Measurements from ENCODE around the gene STK4. TPM values are rescaled to one million over a fixed set of nuclear protein-coding genes. Genes with fewer than 3 reads are reported as not detected.

STK4 gene
- total and polyA plus RNA-seq, 7 donors, result 2.4 to 8.6 (median 5.6) TPM

DNA sequence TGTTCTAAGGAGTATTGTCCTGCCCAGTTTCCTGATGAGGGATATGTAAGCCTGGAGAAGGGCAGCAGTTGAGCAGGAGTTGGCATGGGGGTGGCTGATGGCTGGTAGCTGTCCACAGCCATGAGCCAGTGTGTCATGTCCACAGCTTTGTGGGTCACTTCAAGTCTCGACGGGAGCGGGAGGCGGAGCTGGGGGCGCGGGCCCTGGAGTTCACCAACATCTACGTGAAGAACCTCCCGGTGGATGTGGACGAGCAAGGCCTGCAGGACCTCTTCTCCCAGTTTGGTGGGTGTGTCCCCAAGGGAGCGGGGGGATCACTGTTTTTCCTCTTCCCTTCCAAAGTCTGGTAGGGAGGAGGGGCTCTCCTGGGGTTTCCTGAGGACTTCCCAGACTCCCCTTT, 47.6 kb upstream of the STK4 start:
- whole genome bisulfite sequencing, 3 donors, result 93 to 95% (median 94%) methylated on average over 10 of the region's 10 CpGs
- intact Hi-C loops (cut with DNase I), result no loop called here
- no peak for ATAC-seq
- no peak for DNase-seq
- Histone ChIP-seq H3K9me3 (no peaks in the 10 kb centered on the region), H3K27ac (no peak overlapping the region), H3K4me1 (no peaks in the 10 kb centered on the region), H3K27me3 (ENCODE audit: insufficient read depth in 3 of 3, low read length in 2 of 3) (no peaks in the 10 kb centered on the region), H3K36me3 (ENCODE audit: insufficient read depth in 1 of 2, low read depth in 1 of 2) (no peaks in the 10 kb centered on the region), H3K4me3 (no peak overlapping the region)
- TF ChIP-seq, protein P1, sequence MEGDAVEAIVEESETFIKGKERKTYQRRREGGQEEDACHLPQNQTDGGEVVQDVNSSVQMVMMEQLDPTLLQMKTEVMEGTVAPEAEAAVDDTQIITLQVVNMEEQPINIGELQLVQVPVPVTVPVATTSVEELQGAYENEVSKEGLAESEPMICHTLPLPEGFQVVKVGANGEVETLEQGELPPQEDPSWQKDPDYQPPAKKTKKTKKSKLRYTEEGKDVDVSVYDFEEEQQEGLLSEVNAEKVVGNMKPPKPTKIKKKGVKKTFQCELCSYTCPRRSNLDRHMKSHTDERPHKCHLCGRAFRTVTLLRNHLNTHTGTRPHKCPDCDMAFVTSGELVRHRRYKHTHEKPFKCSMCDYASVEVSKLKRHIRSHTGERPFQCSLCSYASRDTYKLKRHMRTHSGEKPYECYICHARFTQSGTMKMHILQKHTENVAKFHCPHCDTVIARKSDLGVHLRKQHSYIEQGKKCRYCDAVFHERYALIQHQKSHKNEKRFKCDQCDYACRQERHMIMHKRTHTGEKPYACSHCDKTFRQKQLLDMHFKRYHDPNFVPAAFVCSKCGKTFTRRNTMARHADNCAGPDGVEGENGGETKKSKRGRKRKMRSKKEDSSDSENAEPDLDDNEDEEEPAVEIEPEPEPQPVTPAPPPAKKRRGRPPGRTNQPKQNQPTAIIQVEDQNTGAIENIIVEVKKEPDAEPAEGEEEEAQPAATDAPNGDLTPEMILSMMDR (IDR thresholded peaks at IDR 0.05), result no peak

DNA sequence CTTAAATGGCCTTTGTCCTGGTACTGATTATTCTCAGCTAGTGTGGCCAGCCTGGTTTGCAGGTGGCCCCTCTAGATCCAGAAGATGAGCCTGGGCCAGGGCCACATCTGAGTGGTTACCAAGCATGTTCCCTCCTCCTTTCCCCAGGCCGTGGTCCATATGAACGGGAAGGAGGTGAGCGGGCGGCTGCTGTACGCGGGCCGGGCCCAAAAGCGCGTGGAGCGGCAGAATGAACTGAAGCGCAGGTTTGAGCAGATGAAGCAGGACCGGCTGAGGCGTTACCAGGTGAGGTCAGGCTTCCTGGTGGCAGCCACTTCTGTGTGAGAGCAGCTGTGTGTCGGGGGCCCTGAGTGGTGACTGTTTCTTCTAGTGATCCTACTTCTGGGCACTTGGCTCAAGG, 44.9 kb upstream of the STK4 start:
- H3K27me3 ChIP-seq (ENCODE audit: insufficient read depth in 3 of 3, low read length in 2 of 3), result no peaks in the 10 kb centered on the region
- ATAC-seq, result no peak
- no peak overlapping the region for H3K27ac ChIP-seq
- peaks cover 0 to 2% of the 10 kb centered on the region in 2 donors for H3K36me3 ChIP-seq (ENCODE audit: insufficient read depth in 1 of 2, low read depth in 1 of 2)
- no peaks in the 10 kb centered on the region for H3K4me1 ChIP-seq
- TF ChIP-seq, protein P1 (IDR thresholded peaks at IDR 0.05), result no peak
- 97 to 99% (median 97%) methylated on average over 14 of the region's 14 CpGs for WGBS, 3 donors
- no peak overlapping the region for H3K4me3 ChIP-seq
- no peaks in the 10 kb centered on the region for H3K9me3 ChIP-seq
- intact Hi-C loops (cut with DNase I), result no loop called here
- no peak for DNase-seq

DNA sequence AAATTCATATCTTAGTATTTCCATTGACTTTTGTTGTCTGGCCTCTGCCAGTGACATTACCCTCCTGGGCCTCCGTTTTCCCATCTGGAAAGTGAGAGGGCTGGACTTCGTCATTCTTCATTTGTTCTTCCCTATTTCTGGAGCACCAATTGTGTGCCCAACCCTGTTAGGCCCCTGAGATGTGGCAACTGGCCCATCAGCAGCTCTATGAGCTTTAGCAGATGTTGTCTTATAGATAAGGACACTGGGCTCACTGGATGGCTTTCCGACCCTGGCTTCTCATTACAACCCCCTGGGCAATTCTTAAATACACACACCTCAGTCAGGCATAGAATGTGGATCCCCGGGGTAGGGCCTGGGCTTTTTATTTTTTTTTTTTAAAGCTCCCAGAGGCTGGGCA, 41.8 kb upstream of the STK4 start:
- Histone ChIP-seq H3K4me3 (no peak overlapping the region), H3K4me1 (no peaks in the 10 kb centered on the region), H3K36me3 (ENCODE audit: insufficient read depth in 1 of 2, low read depth in 1 of 2) (peaks cover 0 to 2% of the 10 kb centered on the region in 2 donors), H3K27me3 (ENCODE audit: insufficient read depth in 3 of 3, low read length in 2 of 3) (no peaks in the 10 kb centered on the region), H3K27ac (no peak overlapping the region), H3K9me3 (no peaks in the 10 kb centered on the region)
- ATAC-seq (no peak), DNase-seq (no peak)
- intact Hi-C loops (cut with DNase I), result no loop called here
- TF ChIP-seq, protein P1 (IDR thresholded peaks at IDR 0.05), result no peak
- 88 to 93% (median 91%) methylated on average over 4 of the region's 4 CpGs for WGBS, 3 donors

DNA sequence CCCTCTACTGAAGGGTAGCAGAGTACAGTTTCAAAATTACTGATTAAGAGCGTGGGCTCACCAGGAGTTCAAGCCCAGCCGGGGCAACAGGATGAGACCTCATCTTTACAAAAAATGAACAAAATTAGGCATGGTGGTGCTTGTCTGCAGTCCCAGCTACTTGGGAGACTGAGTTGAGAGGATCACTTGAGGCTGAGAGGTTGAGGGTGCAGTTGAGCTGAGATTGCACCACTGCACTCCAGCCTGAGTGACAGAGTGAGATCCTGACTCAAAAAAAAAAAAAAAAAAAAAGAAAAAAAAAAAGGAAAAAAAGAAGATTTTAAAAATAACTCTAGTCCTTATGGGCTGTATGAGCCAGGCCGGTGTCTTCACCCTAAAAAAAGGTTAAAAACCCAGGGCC, 37.7 kb upstream of the STK4 start:
- no peak for ATAC-seq

More for the DNA sequence above, 37.7 kb upstream of the STK4 start:
- Histone ChIP-seq H3K9me3 (no peaks in the 10 kb centered on the region), H3K27ac (no peak overlapping the region), H3K36me3 (ENCODE audit: insufficient read depth in 1 of 2, low read depth in 1 of 2) (peaks cover 0 to 2% of the 10 kb centered on the region in 2 donors), H3K4me3 (no peak overlapping the region), H3K27me3 (ENCODE audit: insufficient read depth in 3 of 3, low read length in 2 of 3) (no peaks in the 10 kb centered on the region), H3K4me1 (no peaks in the 10 kb centered on the region)
- TF ChIP-seq, protein P1 (IDR thresholded peaks at IDR 0.05), result no peak
- WGBS, 3 donors, result 78 to 81% (median 79%) methylated on average over 3 of the region's 3 CpGs
- no peak for DNase-seq
- intact Hi-C loops (cut with DNase I), result no loop called here
